BLaER1 (cell line): Measurements from ENCODE around the gene MGRN1.
"Not testable (repeated sequence)": the region's sequence is repeated elsewhere in the genome, so short reads cannot be mapped to it uniquely, and the experiment has no call there.

Experiments
- H3K27ac ChIP-seq: shearing (Covaris generic); formaldehyde crosslinking; 2 replicates; pipeline ENCODE4 v1.8.1; 2022
- H3K27me3 ChIP-seq: shearing (Covaris generic); formaldehyde crosslinking; 2 replicates; pipeline ENCODE4 v1.8.1; 2022
- H3K36me3 ChIP-seq: shearing (Covaris generic); formaldehyde crosslinking; 2 replicates; pipeline ENCODE4 v1.8.1; 2022
- H3K4me1 ChIP-seq: shearing (Covaris generic); formaldehyde crosslinking; 2 replicates; pipeline ENCODE4 v1.8.1; 2022
- H3K4me2 ChIP-seq: shearing (Covaris generic); formaldehyde crosslinking; 2 replicates; pipeline ENCODE4 v1.8.1; 2022
- H3K4me3 ChIP-seq: shearing (Covaris generic); formaldehyde crosslinking; 2 replicates; pipeline ENCODE4 v1.8.1; 2022
- H3K9ac ChIP-seq: shearing (Covaris generic); formaldehyde crosslinking; 2 replicates; pipeline ENCODE4 v1.8.1; 2022
- H3K9me3 ChIP-seq: shearing (Covaris generic); formaldehyde crosslinking; 2 replicates; pipeline ENCODE4 v1.8.1; 2022
- H4K20me1 ChIP-seq: shearing (Covaris generic); formaldehyde crosslinking; 2 replicates; pipeline ENCODE4 v1.8.1; 2022
- Cebpa-rat ChIP-seq: shearing (Covaris generic); IDR thresholded peaks from 2 replicates; pipeline ENCODE4 v1.8.1; 2022

MGRN1 gene

DNA sequence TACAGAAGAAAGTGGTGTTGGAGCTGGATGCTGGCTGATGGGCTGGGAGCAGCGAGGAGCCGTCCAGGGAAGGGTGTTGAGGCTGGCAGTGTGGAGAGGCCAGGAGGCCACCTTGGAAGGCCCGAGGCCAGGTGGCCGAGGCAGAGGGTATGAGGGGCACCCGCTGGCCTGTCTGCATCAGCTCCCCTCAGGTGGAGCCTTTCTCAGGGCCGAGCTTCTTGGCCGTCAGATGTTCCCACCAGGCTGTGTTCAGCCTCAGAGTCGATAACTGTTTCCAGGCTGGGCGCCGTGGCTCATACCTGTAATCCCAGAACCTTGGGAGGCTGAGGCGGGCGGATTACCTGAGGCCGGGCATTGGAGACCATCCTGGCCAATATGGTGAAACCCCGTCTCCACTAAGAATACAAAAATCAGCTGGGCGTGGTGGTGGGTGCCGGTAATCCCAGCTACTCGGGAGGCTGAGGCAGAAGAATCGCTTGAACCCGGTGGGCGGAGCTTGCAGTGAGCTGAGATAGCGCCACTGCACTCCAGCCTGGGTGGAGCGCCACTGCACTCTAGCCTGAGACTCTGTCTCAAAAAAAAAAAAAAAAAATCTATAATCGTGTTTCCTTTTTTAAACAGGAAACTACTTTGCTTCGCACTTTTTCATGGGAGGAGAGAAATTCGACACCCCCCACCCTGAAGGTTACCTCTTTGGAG, 25.3 kb downstream of the MGRN1 start:
- Histone ChIP-seq H3K4me3 (no peak overlapping the region), H3K4me2 (peak overlapping the region; percentile 86), H3K9ac (no peak overlapping the region), H4K20me1 (peaks cover 99% of the 10 kb centered on the region), H3K27ac (no peak overlapping the region), H3K36me3 (peaks cover 92% of the 10 kb centered on the region), H3K9me3 (no peaks in the 10 kb centered on the region), H3K27me3 (peaks cover 6% of the 10 kb centered on the region; the same call in 1 of the 2 replicates), H3K4me1 (peaks cover 54% of the 10 kb centered on the region)
- TF ChIP-seq Cebpa-rat: no peak

DNA sequence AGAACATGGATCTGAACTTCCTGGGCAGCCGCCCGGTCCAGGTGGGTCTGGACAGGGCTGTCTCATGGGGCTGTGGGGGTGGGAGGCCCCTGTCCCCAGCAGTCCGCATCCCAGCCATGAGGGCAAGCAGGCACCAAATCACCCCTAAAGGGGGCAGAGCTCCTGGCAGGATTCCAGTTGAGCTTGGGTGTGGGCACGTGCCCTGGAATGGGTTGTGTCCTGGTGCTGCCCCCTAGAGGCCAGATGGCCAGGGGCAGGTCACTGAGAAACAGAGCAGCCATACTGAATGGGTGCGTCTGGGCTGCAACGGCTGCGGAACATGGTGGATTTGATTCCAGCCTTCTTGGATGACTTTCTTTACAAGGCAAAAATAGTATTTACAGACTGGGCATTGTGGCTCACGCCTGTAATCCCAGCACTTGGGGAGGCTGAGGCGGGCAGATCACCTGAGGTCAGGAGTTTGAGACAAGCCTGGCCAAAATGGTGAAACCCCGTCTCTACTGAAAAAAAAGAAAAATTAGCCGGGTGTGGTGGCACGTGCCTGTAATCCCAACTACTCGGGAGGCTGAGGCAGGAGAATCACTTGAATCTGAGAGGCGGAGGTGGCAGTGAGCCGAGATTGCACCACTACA, 25.9 kb downstream of the MGRN1 start:
- Histone ChIP-seq H4K20me1 (peaks cover 100% of the 10 kb centered on the region), H3K4me2 (peak overlapping the region; percentile 86), H3K36me3 (peaks cover 94% of the 10 kb centered on the region), H3K4me1 (peaks cover 60% of the 10 kb centered on the region)
- H3K27me3 ChIP-seq, H3K9me3 ChIP-seq, H3K4me3 ChIP-seq, H3K9ac ChIP-seq, H3K27ac ChIP-seq: not testable (repeated sequence)

DNA sequence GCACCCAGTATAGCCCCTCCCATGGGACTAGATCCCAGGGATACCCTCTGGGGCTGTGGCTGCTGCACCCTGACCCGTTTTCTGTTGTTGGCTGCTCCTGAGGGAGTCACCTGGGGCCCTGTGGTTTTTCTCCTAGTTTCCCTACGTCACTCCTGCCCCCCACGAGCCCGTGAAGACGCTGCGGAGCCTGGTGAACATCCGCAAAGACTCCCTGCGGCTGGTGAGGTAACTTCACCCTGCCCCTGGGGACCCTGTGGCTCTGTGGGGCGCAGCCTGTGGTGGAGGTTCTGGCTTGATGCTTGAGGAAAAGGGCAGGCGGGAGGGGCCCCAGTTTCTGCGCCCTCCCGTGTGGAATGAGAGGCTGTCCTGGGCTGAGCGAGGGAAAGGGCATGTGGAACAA, 27.2 kb downstream of the MGRN1 start:
- no peaks in the 10 kb centered on the region for H3K9me3 ChIP-seq
- H3K4me1 ChIP-seq: peaks cover 73% of the 10 kb centered on the region
- H3K27me3 ChIP-seq: peaks cover 6% of the 10 kb centered on the region; the same call in 1 of the 2 replicates
- no peak overlapping the region; the same call in 1 of the 2 replicates for H3K4me3 ChIP-seq
- peaks cover 100% of the 10 kb centered on the region for H4K20me1 ChIP-seq
- no peak overlapping the region for H3K9ac ChIP-seq
- H3K36me3 ChIP-seq: peaks cover 93% of the 10 kb centered on the region
- TF ChIP-seq Cebpa-rat: no peak
- peak overlapping the region; percentile 86 for H3K4me2 ChIP-seq
- H3K27ac ChIP-seq: no peak overlapping the region

DNA sequence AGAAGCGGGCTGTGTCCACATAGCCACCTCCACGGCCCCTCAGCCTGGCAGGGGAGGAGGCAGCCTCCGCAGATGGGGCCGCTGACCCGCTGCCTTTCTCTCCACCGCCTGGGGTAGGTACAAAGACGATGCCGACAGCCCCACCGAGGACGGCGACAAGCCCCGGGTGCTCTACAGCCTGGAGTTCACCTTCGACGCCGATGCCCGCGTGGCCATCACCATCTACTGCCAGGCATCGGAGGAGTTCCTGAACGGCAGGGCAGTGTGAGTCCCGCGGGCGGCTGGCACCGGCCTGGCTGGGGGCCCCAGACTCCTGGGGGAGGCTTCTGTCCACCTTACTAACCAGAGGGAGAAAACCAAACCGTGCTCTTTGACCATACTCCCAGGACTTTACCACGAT, 27.9 kb downstream of the MGRN1 start:
- no peaks in the 10 kb centered on the region for H3K9me3 ChIP-seq
- H3K4me1 ChIP-seq: peaks cover 80% of the 10 kb centered on the region
- H3K27ac ChIP-seq: no peak overlapping the region
- H3K4me2 ChIP-seq: peak overlapping the region; percentile 86
- peaks cover 100% of the 10 kb centered on the region for H4K20me1 ChIP-seq
- TF ChIP-seq Cebpa-rat: no peak
- peaks cover 93% of the 10 kb centered on the region for H3K36me3 ChIP-seq
- H3K4me3 ChIP-seq: no peak overlapping the region
- H3K9ac ChIP-seq: no peak overlapping the region
- peaks cover 6% of the 10 kb centered on the region; the same call in 1 of the 2 replicates for H3K27me3 ChIP-seq

DNA sequence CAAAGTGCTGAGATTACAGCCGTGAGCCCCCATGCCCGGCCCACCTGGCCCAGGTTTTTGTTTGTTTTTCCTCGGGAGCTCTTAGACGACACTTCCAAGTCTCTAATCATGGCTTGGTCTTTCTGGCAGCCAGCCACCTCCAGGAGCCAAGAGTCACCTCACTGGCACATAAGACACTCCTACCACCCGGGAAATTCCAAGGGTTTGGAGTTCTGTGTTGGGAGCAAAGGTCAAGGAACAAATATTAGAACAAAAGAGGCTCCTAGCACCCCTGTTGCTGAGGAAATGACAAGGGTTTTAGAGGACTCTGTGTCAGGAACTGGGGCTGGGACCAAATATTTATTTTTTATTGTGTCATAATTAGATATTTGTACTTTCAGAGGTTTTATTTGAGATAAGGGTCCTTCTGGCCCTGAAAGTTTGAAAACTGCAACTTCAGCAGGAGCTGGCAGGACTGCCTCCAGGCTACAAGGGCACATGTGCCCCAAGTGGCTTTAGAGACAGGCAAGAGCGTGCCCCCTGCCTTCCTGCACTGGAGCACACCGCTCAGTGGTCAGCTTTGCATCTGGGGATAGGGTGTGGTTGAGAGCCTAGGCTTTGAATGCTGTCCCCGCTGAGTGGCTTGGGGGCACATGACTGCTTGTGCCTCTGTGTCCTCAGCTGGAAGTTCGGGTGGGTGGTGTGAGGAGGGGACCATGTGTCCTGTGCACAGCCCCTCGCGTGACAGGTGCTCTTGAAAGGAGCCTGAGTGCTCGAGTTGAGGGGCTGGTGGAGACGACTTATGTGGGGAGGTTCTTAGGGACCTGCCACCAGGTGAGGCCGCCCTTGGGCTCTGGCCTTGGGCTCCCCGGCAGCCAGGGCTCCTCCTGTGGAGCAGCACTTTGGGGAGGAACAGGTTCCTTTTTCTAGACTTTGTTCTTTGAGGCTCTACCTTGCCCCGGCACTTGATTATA, 29.7 kb downstream of the MGRN1 start:
- H3K27ac ChIP-seq: no peak overlapping the region
- no peak for TF ChIP-seq Cebpa-rat
- H3K9ac ChIP-seq: no peak overlapping the region
- peaks cover 100% of the 10 kb centered on the region for H4K20me1 ChIP-seq
- no peaks in the 10 kb centered on the region for H3K9me3 ChIP-seq
- peak overlapping the region; percentile 9; the same call in 1 of the 2 replicates for H3K4me2 ChIP-seq
- peaks cover 97% of the 10 kb centered on the region for H3K36me3 ChIP-seq
- peaks cover 93% of the 10 kb centered on the region for H3K4me1 ChIP-seq
- H3K4me3 ChIP-seq: no peak overlapping the region
- peaks cover 6% of the 10 kb centered on the region; the same call in 1 of the 2 replicates for H3K27me3 ChIP-seq

DNA sequence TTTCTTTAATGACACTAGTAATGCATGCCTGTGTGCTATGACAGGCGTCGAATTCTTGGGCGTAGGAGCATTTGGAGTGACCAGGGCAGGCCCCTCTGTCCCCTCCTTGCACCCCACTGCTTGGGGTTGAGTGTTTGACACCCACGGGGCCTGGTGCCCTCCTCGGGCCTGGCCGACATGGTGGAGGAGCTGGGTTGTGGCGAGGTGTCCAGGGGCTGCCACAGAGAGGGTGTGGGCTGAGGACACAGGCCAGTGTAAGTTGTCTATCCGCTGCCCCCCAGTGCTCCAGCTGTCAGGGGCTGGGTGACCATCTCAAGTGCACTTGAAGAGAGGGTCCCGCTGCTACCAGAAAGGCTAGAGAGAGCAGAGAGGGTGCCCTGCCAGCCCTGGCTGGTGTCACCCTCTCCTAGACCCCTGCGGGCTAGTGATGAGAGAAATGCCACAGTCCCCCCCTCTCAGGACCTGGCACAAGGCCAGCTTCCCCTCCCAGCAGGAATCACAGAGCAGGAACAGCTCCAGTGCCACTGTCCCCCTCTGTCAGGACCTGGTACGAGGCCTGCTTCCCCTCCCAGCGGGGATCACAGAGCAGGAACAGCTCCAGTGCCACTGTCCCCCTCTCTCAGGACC, 30.5 kb downstream of the MGRN1 start:
- Histone ChIP-seq H3K9ac (no peak overlapping the region), H3K36me3 (peaks cover 97% of the 10 kb centered on the region), H3K9me3 (no peaks in the 10 kb centered on the region), H3K27me3 (peaks cover 6% of the 10 kb centered on the region; the same call in 1 of the 2 replicates), H3K27ac (no peak overlapping the region), H3K4me2 (peak overlapping the region; percentile 56), H3K4me3 (no peak overlapping the region), H3K4me1 (peaks cover 93% of the 10 kb centered on the region), H4K20me1 (peaks cover 100% of the 10 kb centered on the region)
- TF ChIP-seq Cebpa-rat: no peak

DNA sequence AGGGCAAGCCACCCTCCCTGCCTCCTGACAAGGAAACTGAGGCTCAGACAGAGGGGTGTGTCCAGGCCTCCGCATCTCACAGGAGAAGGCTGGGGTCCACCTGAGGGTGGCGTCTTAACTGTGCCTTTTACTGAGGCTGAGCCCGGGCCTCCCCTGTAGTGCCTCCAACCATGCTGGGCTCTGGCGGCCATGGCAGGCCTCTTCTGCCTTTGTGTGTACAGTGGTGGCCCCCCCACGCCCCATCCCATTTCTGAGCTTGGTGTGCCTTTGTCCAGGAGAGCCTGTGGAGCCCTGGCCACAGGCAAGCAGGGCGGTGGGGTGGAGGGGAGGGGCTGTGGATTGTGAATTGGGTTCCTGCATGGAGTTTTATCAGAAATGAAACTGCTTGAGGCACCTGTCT, 31.2 kb downstream of the MGRN1 start:
- Histone ChIP-seq H3K9ac (0 out of 2 replicates have a peak overlapping the region, but pooled peaks have one; percentile 10), H3K27ac (no peak overlapping the region), H3K4me3 (no peak overlapping the region), H3K27me3 (peaks cover 6% of the 10 kb centered on the region; the same call in 1 of the 2 replicates), H3K36me3 (peaks cover 90% of the 10 kb centered on the region), H3K9me3 (no peaks in the 10 kb centered on the region), H4K20me1 (peaks cover 100% of the 10 kb centered on the region), H3K4me2 (peak overlapping the region; percentile 56), H3K4me1 (peaks cover 93% of the 10 kb centered on the region)
- no peak for TF ChIP-seq Cebpa-rat

DNA sequence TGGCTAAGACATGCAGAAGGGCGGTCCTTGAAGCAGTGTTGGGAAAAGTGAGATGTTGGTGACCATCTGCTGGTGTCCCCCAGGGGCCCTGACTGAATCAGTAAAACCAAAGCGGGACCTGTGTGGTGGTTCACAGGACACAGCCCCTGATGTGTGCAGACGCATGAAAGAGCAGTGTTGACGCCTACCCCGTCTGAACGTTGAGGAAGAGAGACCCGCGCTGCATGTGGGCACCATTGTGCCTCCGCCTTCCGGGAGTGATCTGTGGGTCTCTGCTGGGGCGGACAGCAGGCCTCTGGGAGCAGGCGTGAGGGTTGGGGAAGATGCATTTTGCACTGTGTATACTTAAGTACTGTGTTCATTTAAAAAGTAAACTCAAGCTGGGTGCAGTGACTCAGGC, 31.6 kb downstream of the MGRN1 start:
- no peak overlapping the region for H3K9ac ChIP-seq
- H4K20me1 ChIP-seq: peaks cover 100% of the 10 kb centered on the region
- peaks cover 6% of the 10 kb centered on the region; the same call in 1 of the 2 replicates for H3K27me3 ChIP-seq
- H3K4me2 ChIP-seq: peak overlapping the region; percentile 56
- no peak overlapping the region for H3K4me3 ChIP-seq
- H3K9me3 ChIP-seq: no peaks in the 10 kb centered on the region
- TF ChIP-seq Cebpa-rat: no peak
- no peak overlapping the region for H3K27ac ChIP-seq
- peaks cover 87% of the 10 kb centered on the region for H3K36me3 ChIP-seq
- H3K4me1 ChIP-seq: peaks cover 93% of the 10 kb centered on the region
